NCI-H2196 treated with DMSO at 0.1 percent for 48 hours (cell line): Measurements from ENCODE around the gene PPP1R14D.

Experiments used
- DNase-seq: peaks from one replicate; lab custom pipeline; 2025; ENCODE audit not compliant: unreplicated experiment; lab: John Stamatoyannopoulos, UW

Gene PPP1R14D

DNA sequence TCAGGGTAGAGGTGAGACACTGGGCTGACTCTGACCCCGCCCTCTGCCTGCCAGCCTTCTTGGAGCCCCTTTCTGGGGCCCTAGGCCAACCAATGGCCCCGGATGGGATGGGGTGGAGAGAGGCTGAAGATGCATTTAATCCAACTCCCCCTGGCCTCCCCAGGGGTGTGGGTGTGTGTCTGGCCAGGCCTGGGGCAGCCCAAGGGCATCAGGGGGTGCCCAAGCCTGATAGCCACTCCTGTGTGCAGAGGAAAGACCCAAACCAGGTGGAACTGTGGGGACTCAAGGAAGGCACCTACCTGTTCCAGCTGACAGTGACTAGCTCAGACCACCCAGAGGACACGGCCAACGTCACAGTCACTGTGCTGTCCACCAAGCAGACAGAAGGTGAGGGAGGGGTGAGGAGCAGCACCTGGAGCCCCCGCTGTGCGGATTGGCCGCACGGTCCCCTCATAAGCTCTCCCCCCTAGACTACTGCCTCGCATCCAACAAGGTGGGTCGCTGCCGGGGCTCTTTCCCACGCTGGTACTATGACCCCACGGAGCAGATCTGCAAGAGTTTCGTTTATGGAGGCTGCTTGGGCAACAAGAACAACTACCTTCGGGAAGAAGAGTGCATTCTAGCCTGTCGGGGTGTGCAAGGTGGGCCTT, 24.9 kb upstream of the PPP1R14D start:
- DNase-seq: no peak

DNA sequence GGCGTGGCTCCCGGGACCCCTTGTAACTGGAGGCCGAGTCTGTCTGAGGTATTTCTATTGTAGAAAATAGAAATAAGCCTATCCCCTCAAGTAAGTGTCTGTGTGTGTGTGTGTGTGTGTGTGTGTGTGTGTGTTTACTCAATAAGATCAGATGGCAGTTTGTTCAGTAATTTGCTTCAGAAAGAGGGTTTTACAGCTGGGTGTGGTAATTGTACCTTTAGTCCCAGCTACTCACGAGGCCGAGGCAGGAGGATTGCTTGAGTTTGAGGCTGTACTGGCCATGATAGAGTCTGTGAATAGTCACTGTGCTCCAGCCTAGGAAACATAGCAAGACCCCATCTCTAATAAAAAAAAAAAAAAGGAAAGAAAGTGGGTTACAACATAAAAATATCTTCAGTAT, 24.0 kb upstream of the PPP1R14D start:
- no peak for DNase-seq

DNA sequence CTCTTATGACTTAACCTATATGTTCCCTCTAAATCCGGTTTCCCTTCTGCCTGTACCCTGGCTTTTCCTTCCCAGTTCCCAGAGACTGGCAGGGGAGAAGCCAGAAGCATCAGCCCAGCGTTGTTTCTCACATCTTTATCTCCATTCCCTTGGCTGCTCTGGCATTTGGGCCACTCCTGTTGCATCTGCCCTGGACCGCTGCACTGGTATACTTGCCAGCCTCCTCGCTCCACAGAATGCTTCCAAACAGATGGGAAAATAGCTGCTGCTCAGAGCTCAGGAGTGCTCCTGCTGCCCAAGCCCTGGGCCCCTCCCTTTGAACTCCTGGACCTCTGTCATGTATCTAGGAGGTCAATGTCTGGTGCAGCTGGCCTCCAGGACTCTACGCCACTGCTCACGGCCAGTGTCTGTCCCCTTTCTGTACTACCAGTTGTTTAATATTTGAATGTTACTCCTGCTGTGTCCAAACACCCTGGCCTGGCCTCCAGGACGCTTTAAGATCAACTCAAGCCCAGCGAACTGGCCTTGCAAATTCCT, 22.1 kb upstream of the PPP1R14D start:
- DNase-seq: no peak

DNA sequence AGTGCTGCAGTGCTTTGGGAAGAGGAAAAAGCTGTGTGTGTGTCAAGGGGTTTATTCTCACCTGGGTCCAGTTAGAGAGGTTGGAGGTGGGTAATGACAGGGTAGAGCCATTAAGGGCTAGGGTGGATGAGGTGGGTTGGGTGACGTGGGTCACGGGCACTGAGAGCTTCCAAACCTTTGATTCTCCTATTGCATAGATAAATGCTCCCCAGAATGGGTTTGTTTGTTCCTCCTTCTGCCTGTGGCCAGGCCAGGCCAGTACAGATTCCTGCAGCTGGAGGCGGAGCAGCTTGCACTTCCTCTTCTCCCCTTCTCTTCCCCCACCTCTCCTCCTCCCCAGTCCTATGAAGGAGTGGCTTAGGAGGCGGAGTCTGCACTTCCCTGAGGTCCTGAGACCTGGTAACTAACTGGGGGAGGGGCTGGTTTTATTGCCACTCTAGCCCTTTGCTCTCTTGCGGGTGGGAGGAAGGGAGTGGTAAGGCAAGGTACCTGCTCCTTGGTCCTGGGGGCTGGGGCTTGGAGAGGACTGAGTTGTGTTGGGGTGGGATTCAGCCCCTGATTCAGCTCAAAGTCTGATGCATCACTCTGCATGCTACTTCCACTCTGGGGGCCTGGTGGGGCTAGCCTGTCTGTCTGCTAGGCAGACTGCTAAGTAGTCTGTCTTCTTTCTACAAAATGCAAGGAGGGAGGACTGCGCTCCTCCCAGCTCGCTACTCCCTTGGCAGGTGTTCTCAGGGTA, 18.9 kb upstream of the PPP1R14D start:
- DNase-seq: peak; percentile 69

DNA sequence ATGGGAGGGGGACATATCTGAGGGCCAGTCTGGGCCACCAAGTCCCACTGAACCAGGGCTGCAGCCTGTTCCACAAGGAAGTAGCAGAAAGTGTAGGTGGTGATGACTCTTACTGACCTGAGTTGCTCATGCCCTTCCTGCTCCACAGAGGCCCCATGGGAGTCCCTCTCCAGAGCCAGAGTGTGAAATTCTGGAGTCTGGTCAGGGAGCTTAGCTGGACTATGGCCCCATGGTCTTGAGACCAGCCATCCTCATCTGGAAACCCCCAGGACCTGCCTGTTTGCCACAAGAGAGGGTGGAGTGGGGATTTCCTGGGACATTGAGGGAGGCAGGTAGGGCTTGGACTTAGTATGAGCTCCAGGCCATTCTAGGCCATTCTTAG, 18.3 kb upstream of the PPP1R14D start:
- DNase-seq: no peak

DNA sequence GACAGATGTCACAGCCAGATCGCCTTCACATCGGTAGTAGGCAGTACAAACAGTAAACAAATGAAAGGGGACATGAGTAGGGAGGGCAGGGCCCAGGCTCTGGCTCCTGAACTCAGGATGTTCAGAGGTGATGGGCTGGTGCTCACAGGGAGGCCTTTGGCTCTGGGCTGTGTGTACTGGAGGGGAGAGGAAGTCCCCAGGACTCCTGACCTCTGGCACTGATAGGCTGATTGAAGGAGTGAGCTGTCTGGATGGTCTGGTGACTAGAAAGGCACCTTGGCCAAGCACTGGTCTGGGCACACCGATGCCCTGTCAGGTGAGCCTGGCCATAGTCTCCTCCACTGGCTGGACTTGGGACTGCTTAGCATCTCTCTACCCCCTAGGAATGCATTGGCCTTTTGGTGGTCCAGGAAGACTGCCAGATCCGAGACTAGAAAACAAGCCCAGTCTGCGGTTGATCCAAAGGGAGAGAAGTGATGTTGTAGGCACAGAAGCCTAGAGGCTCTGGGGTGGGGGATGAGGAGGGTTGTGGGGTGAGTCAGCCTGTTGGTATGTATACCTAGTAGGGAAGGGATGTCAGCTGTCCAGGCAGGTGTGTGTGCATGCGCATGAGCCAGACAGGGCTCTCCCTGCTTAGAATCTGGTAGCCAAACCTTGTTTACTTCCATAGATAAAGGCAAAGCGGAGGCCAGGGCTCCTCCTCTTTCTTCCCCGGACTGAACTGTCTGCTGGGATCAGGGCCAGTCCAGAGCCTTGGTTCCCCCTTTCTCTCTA, 17.2 kb upstream of the PPP1R14D start:
- peak; percentile 51 for DNase-seq

DNA sequence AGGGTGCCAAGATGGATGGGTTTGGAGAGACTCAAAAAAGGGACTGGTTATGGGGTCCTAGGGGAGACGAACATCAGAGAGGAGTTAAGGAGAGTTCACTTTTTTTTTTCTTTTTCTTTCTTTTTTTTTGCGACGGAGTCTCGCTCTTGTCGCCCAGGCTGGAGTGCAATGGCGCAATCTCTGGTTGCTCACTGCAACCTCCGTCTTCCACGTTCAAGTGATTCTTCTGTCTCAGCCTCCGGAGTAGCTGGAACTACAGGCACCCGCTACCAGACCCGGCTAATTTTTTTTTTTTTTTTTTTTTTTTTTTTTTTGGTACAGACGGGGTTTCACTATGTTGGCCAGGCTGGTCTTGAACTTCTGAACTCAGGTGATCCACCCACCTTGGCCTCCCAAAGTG, 16.5 kb upstream of the PPP1R14D start:
- DNase-seq: no peak

DNA sequence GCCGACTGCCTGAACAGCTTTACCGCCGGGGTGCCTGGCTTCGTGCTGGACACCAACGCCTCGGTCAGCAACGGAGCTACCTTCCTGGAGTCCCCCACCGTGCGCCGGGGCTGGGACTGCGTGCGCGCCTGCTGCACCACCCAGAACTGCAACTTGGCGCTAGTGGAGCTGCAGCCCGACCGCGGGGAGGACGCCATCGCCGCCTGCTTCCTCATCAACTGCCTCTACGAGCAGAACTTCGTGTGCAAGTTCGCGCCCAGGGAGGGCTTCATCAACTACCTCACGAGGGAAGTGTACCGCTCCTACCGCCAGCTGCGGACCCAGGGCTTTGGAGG, 16.2 kb upstream of the PPP1R14D start:
- no peak for DNase-seq

DNA sequence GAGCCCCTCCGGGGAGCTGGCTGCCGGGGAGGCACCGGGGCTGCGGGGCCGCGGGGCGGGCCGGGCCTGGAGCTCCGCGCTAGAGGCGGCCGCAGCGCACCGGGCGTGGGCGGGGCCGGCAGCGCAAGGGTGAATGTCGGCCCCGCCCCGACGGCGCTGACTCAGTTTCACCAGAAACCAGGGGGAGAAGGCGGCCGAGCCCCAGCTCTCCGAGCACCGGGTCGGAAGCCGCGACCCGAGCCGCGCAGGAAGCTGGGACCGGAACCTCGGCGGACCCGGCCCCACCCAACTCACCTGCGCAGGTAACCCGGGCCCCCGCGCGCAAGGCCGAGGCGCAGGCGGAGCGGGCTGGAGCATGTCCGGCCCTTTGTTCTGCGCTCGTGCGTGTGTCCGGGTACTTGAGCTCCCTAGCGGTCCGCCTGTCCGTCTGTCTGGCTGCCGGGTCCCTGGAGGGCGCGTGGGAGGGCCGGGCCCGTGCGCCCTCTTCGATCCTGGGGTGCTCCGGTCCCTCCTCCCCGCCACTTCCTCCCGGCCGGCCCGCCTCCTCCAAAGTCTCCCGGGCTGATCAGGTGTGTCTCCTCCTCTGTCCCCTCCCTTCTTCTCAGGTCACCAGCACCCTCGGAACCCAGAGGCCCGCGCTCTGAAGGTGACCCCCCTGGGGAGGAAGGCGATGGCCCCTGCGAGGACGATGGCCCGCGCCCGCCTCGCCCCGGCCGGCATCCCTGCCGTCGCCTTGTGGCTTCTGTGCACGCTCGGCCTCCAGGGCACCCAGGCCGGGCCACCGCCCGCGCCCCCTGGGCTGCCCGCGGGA, 15.6 kb upstream of the PPP1R14D start, which contains the start of gene SPINT1:
Gene SPINT1 (plus strand): TSS at position 164 of the 811 bp plus-strand sequence. CDS start 507 bp downstream, at position 671.
- no peak for DNase-seq

DNA sequence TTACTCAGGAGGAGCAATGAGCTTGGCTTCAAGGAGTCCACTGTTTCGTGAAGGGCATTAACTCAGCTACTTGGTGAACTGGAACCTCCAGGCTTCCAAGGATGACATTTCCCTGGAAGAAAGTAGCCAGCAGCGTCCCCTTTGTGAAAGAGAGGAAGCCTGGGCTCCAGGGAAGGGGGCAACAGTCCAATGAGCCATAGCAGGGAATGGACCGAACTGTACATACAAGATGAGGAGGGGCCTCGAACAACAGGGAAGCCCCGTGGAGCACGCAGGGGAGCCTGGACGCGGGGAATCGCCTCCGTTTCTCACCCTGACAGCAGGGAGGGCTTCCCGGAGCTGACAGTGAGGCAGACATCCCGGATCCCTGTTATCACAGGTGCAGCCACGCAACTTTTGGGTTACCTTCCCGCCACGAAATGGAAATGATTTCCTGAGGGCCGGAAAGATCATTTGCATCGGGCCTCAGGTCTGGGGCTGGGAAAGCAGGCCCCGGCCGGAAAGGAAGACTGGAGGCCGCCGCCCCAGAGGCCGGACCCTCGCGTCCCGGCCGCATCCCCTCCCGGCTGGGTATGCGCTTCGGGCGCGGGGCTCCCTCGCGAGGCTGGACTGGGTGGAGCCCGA, 14.9 kb upstream of the PPP1R14D start:
- DNase-seq: no peak

DNA sequence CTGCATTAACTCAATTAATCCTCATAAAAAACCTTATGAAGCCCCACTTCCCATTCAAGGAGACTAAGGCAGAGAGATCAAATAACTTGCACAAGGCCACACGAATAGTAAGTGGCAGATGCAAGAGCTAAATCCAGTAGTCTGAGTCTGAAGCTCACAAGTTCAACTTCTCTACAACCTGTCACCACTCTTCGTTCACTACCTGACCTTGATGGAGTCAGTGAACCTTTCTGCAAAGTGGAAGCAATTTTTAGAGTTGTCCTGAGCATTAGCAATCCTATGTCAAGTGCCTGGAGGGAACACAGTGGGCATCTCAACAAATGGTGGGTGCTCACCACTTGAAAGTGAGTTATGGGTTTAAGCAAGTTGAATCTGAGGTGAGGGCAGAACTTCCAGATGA, 13.2 kb upstream of the PPP1R14D start:
- DNase-seq: no peak

DNA sequence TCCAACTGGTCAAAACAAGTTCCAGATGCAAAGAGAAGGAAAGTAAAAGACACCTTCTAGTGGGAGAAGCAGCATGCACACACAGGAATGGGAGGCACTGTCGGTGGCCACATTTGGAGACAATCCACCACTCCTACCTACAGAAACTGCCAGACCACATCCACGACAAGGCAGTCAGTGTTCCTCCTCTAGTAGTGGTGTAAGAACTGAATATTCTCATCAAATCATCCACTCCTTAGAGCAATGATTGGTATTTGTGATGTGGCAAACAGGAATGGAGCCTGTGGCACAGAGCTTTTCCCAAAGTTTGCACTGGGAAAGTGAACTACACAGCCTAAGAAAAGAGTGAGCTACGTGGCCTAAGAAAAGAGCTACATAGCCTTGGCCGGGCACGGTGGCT, 10.2 kb upstream of the PPP1R14D start:
- DNase-seq: no peak

DNA sequence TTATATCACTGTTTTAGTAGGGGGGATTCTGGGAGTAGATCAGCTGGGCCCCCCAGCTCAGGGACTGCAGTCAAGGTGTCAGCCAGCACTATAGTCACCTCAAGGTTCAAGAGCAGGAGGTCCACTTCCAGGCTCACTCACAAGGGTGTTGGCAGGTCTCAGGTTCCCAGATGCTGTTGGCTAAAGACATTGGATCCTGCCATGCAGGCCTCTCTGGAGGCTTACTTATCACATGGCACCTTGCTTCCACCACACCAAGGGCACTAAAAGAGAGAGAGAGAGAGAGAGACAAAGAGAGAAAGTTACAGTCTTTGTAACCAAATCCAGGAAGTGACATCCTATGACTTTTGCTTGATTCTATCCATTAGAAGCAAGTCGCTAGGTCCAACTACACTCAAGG, 7.5 kb upstream of the PPP1R14D start:
- DNase-seq: no peak

DNA sequence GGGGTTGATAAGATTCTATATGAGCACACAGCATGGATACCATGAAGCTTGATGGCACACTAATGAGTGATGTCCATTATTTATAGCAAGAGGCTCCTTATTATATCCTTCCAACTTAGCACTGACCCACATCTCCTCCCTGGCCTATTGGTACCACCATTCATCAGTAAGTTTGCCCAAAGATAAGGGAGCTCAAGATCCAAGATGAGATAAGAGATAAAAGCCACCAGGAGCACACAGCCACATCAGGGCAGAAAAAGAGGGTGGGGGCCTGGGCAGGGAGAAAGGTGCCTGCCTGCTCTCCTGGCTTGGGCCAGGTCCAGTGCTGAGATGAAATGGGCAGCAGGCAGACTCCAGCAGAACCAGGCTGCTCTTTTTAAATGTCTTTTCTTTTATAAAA, 4.4 kb upstream of the PPP1R14D start:
- DNase-seq: no peak

DNA sequence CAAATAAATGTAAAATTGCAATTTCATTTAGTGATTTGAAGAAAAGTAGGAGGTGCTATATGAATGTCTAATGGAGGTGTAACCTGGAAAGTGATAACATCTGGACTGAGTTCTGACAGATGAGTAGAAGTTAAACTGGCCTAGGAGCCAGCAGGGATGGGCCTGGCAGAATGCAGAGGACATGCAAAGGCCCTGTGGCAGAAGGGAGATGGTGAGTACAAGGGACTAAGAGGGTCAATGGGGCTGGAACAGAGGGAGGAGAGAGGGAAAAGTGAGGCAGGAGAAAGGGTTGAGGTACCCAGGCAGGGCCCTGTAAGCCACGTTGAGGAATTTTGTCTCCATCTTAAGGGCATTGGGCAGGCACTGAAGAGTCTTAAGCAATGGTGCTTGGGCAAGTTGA, 3.4 kb upstream of the PPP1R14D start:
- DNase-seq: no peak

DNA sequence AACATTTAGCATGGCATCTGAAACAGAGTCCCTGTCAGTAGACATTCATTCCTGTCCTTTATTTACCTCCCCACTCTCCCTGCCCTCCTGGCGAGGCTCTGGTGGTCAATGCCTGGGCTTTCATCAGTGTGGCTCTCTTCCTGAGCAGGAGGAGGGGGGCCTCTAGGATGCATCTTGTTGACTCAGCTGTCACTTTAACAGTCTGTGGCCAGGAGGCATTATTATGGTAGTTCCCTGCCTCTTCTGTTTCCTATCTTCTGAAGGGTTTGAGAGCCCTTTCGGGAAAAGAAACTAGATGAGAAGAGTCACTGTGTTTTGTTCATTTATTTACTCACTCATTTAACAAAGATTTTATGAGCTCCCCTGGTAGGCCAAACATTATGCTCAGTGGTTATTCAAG, 2.4 kb upstream of the PPP1R14D start:
- peak; percentile 53 for DNase-seq

DNA sequence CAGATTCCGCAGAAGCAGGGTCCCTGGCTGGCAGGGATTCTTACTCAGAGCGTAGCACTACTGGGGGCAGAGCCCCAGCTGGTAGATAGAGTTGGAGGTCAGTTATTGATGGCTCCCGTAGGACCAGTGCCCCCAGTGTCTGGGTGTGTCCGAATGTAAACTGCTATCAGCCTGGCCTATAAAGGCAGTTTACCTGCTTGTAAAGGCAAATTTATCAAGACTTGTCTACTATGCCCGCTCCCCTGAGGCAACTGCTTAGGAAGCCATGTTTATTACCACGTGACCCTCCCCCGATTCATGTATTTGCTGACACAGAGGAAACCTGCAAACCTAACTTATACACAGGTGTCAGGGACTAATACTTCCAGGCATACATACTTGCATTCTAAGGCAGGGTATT, 607 bp upstream of the PPP1R14D start:
- no peak for DNase-seq

DNA sequence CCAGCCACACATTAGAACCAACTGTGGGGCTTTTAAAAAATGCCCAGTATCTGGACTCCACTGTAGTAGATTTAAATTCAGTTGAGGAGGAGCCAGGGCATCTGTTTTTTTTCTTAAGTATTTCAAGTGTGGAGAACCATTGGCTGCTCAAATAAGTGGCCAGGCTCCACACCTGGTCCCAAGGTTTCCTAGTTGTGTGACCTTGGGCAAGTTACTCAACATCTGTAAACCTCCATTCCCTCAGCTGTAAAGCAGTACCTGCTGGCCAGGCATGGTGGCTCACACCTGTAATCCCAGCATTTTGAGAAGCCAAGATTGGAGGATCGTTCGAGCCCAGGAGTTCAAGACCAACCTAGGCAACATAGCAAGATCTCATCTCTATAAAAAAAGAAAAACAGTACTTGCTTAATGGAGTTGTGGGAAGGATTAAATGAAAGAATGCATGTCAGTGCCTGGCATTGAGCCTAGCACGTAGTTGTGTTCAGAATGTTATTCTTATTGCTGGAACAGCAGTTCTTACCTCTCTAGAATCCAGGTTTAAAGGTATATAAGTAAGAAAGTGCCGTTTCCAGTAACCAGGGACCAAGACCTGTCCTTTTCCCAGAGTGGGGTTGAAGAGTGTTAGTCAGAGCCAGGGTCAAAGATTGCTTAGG, 2.0 kb downstream of the PPP1R14D start:
- DNase-seq: no peak

DNA sequence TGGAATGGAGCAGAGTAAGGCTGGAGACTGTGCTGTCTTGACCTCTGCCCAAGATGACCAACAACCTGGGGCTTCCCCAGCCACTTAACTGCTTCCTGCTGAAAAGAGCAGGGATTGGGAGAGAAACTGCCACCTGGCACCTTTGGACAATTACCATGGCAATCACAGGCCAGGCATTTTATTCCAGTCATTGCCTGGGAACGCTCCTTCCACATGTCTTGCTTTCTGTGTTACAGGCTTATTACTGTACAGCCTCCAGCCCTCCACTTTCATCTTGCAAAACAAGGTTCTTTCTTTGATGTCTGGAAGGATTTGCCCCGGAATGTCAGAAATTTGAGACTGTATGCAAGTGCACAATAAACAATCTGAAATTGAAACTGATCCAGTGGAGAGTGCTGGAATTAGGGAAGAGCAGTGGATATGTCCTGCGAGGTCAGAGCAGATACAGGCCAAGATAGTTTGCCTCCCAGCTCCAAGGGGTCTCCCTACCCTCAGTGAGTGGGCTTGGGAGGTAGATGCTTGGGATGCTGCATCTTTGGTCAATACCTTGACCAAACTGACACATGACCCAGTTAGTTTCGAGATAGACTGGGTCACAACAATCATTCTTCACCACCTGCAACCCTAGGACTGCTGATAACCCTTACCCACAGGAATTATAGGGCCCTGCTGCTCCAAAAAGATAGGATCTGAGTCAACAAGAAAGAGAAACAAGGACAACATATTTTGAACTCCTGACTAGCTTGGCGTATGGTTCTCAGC, 2.7 kb downstream of the PPP1R14D start:
- no peak for DNase-seq
